ENCODE measurements around the gene FOXL3.

DNA sequence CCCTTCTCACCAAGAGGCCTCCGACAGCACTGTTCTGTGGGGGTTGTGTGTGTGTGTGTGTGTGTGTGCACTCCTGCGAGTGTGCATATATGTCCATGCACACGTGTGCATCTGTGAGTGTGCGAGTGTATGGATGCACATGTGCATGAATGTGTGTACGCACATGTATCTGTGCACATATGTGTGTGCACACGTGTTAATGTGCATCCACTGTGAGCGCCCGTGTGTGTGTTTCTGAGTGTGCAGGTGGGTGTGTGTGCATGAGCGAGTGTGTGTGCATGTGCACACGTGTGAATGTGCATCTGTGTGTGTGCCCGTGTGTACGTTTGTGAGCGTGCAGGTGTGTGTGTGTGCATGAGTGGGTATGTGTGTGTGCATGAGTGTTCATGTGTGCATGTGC, 48.5 kb upstream of the FOXL3 start:
- TF ChIP-seq, protein P1, sequence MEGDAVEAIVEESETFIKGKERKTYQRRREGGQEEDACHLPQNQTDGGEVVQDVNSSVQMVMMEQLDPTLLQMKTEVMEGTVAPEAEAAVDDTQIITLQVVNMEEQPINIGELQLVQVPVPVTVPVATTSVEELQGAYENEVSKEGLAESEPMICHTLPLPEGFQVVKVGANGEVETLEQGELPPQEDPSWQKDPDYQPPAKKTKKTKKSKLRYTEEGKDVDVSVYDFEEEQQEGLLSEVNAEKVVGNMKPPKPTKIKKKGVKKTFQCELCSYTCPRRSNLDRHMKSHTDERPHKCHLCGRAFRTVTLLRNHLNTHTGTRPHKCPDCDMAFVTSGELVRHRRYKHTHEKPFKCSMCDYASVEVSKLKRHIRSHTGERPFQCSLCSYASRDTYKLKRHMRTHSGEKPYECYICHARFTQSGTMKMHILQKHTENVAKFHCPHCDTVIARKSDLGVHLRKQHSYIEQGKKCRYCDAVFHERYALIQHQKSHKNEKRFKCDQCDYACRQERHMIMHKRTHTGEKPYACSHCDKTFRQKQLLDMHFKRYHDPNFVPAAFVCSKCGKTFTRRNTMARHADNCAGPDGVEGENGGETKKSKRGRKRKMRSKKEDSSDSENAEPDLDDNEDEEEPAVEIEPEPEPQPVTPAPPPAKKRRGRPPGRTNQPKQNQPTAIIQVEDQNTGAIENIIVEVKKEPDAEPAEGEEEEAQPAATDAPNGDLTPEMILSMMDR (IDR thresholded peaks at IDR 0.05) = no peak
- no peak for TF ChIP-seq POLR2A (IDR thresholded peaks at IDR 0.05)
- no peak for TF ChIP-seq EP300 (IDR thresholded peaks at IDR 0.05)
